Measurements from ENCODE around the gene BORCS5.

Gene BORCS5

DNA sequence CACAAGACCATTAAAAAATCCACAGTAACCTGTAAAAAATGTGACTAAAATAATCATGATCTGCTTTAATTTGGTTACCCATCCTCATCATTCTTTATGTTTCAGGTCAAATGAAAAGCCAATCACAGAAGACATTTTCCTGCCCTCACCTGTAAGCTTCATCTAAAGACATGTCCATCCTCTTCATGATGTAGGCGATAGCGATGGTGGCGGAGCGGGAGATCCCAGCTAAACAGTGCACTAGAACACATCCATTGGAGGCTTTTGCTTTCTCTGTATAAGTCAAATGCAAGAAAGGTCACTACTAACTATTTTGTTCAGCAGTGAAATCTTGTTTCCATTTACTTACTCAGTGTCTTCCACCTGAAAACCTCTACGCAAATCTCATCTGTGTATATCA, 123.2 kb downstream of the BORCS5 start:
- Mint-ChIP-seq H3K27me3 (ENCODE audit: low read depth, poor library complexity) (no peaks in the 10 kb centered on the region), H3K36me3 (ENCODE audit: low read depth) (peaks cover 58% of the 10 kb centered on the region), H3K9me3 (no peaks in the 10 kb centered on the region), H3K27ac (no peak overlapping the region), H3K4me1 (no peaks in the 10 kb centered on the region), H3K4me3 (no peak overlapping the region)
- DNase-seq = no peak
- TF ChIP-seq CTCF (IDR thresholded peaks at IDR 0.05) = no peak

- DNase-seq = no peak
- H3K27me3 Mint-ChIP-seq (ENCODE audit: low read depth, poor library complexity) = no peaks in the 10 kb centered on the region
- no peak overlapping the region for H3K4me3 Mint-ChIP-seq
- no peak for TF ChIP-seq CTCF (IDR thresholded peaks at IDR 0.05)
- H3K4me1 Mint-ChIP-seq = no peaks in the 10 kb centered on the region
- no peak overlapping the region for H3K27ac Mint-ChIP-seq
- no peaks in the 10 kb centered on the region for H3K9me3 Mint-ChIP-seq
- peaks cover 51% of the 10 kb centered on the region for H3K36me3 Mint-ChIP-seq (ENCODE audit: low read depth)
Observed at GRCh38 chr12:12481631-12482030, 124.8 kb downstream of the BORCS5 start.

DNA sequence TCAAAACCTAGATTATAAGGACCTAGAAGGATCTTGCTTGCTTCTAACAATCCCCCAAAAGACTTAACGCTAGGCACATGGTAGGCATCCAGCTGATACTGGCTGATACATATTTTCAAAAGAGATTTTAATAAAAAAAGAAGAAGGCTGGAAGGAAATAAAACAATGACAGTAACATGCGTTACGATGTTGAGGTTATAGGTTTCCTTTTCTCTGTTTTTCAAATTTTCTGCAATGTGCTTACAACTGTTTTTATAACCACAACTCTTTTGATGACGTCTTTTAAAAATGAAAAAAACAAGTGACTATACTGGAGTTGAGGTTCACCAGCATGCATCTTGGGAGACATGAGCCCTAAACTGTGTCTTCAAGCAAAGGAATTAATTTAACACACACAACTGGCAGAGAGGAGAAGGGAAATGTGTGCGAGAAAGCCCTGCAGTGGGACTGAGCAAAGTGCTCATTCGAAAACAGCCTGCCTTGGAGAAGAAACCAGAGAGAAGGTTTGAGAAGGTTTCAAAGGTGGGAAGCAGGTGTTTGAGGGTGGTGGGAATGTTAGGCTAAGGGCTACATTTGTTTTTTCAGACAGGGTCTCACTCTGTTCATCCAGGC, 125.4 kb downstream of the BORCS5 start:
- no peaks in the 10 kb centered on the region for H3K9me3 Mint-ChIP-seq
- DNase-seq = no peak
- peaks cover 45% of the 10 kb centered on the region for H3K36me3 Mint-ChIP-seq (ENCODE audit: low read depth)
- no peaks in the 10 kb centered on the region for H3K4me1 Mint-ChIP-seq
- no peaks in the 10 kb centered on the region for H3K27me3 Mint-ChIP-seq (ENCODE audit: low read depth, poor library complexity)
- H3K27ac Mint-ChIP-seq = no peak overlapping the region
- TF ChIP-seq CTCF (IDR thresholded peaks at IDR 0.05) = no peak
- H3K4me3 Mint-ChIP-seq = no peak overlapping the region

DNA sequence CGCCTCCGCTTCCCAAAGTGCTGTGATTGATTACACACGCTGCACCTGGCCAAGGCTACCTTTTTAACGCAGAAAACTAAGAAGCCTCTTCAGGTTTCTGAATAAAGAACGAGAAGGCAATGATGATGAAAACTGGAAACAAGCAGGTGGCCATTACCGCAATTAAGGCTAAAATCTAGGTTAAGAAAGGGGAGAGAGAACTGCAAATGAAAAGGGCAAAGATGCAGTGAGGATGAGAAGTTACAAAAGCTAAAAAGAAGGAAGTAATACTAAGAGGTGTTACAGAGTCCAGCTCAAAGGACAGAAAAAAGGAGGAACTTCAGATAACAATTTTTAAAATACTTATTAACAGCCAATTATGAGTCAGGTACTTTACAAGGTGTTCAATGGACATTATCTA, 126.1 kb downstream of the BORCS5 start:
- no peaks in the 10 kb centered on the region for H3K9me3 Mint-ChIP-seq
- H3K4me3 Mint-ChIP-seq = no peak overlapping the region
- no peak for TF ChIP-seq CTCF (IDR thresholded peaks at IDR 0.05)
- peaks cover 43% of the 10 kb centered on the region for H3K36me3 Mint-ChIP-seq (ENCODE audit: low read depth)
- no peak overlapping the region for H3K27ac Mint-ChIP-seq
- no peaks in the 10 kb centered on the region for H3K4me1 Mint-ChIP-seq
- no peaks in the 10 kb centered on the region for H3K27me3 Mint-ChIP-seq (ENCODE audit: low read depth, poor library complexity)
- DNase-seq = no peak

DNA sequence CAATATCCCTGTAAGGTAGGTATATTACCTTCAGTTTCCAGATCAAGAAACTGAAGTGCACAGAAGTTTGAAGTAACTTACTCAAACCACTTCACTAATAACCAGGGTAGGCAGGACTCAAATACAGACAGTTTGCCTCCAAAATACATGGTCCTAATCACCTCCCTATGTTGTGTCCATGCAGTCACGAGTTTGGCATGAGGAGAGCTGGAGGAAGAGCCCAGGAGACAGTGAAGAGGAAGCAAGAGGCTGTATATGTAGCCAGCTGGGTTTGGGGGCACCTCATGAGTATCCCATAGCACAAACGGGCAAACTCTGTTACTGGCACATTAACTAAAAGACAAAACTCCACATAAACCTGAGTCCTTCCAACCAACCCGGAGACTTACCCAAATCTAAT, 126.6 kb downstream of the BORCS5 start:
- H3K4me1 Mint-ChIP-seq = no peaks in the 10 kb centered on the region
- no peak for TF ChIP-seq CTCF (IDR thresholded peaks at IDR 0.05)
- H3K4me3 Mint-ChIP-seq = no peak overlapping the region
- no peaks in the 10 kb centered on the region for H3K27me3 Mint-ChIP-seq (ENCODE audit: low read depth, poor library complexity)
- peak overlapping the region; percentile 15 for H3K27ac Mint-ChIP-seq
- no peaks in the 10 kb centered on the region for H3K9me3 Mint-ChIP-seq
- no peak for DNase-seq
- peaks cover 46% of the 10 kb centered on the region for H3K36me3 Mint-ChIP-seq (ENCODE audit: low read depth)

- DNase-seq = no peak
- Mint-ChIP-seq H3K27ac (no peak overlapping the region), H3K9me3 (no peaks in the 10 kb centered on the region), H3K4me3 (no peak overlapping the region), H3K27me3 (ENCODE audit: low read depth, poor library complexity) (no peaks in the 10 kb centered on the region), H3K4me1 (no peaks in the 10 kb centered on the region), H3K36me3 (ENCODE audit: low read depth) (peaks cover 28% of the 10 kb centered on the region)
- TF ChIP-seq CTCF (IDR thresholded peaks at IDR 0.05) = no peak
Observed at GRCh38 chr12:12486661-12487240, 129.9 kb downstream of the BORCS5 start.

Data from nephron progenitor cell (in vitro differentiated cells).